AG10803 (cell line): ENCODE data around the gene FMR1NB.

Experiments
- DNase-seq: peaks from one replicate; pipeline ENCODE4 v3.0.0; 2010; ENCODE audit warnings: low read depth
- H3K4me3 ChIP-seq: 2 replicates; pipeline ENCODE4 v1.5.1; 2011; ENCODE audit warnings: mild to moderate bottlenecking, low read length, control low read depth
- TF ChIP-seq, protein P1 (sequence below): conservative IDR thresholded peaks from 2 replicates; pipeline ENCODE4 v1.5.1; 2011; ENCODE audit warnings: mild to moderate bottlenecking, low read length, control low read depth, inconsistent platforms

The FMR1NB gene

DNA sequence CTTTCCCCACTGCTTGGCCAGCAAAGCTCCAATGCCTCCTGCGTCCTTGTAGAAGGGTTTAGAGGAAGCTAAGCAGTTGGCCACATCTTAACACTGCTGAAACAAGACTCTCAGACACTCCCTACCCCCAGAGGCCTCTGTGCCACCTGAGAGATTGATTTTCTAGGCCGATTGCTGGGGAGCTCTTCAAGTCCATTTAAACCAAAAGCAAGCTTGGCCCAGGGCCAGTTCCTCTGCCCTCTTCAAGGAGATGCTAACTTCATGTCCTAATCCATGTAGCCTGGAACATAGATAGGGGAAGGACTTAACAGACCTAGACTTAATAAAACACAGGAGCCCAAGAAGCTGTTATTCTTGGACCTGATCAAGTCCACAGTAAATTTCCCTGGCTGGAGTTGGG, 27.2 kb upstream of the FMR1NB start:
- no peak overlapping the region for H3K4me3 ChIP-seq
- DNase-seq: no peak
- TF ChIP-seq, protein P1, sequence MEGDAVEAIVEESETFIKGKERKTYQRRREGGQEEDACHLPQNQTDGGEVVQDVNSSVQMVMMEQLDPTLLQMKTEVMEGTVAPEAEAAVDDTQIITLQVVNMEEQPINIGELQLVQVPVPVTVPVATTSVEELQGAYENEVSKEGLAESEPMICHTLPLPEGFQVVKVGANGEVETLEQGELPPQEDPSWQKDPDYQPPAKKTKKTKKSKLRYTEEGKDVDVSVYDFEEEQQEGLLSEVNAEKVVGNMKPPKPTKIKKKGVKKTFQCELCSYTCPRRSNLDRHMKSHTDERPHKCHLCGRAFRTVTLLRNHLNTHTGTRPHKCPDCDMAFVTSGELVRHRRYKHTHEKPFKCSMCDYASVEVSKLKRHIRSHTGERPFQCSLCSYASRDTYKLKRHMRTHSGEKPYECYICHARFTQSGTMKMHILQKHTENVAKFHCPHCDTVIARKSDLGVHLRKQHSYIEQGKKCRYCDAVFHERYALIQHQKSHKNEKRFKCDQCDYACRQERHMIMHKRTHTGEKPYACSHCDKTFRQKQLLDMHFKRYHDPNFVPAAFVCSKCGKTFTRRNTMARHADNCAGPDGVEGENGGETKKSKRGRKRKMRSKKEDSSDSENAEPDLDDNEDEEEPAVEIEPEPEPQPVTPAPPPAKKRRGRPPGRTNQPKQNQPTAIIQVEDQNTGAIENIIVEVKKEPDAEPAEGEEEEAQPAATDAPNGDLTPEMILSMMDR: no peak

DNA sequence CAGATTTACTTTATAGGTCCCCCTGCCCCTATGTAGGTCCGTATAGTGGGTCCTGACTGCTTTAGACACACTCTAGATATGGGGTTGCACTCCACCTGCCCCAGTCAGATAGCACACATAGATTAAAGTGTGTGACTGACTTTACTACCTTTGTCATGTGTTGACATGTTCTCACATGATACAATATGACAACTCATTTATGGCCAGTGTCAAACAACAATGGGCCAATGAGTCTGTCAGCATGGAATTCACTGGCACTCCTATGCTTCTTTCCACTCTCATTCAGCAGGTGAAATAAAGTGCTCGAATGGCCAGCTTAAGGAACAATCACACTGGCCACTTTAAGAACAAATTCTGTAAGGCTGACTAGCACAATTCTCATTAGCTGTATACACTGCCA, 23.8 kb upstream of the FMR1NB start:
- no peak overlapping the region for H3K4me3 ChIP-seq
- no peak for DNase-seq
- TF ChIP-seq, protein P1: no peak

DNA sequence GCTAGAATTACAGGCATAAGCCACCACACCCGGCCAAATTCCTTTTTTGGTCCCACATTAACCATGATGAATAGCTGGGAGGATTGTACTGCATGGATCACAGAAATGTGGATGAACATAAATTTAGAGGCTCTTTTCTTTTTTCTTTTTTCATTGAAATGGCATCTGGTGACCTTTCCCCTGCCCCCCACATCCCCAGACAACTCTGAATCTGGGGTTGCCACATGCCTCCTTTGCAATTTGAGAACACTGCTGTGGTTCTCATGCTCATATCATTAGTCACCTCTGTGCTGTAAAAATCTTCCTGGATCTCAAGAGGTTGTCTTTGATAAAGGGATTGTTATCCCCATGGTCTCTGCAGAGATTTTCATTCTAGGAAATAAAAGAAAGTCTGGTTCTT, 22.8 kb upstream of the FMR1NB start:
- H3K4me3 ChIP-seq: no peak overlapping the region
- peak; percentile 82 for DNase-seq
- TF ChIP-seq, protein P1: no peak

DNA sequence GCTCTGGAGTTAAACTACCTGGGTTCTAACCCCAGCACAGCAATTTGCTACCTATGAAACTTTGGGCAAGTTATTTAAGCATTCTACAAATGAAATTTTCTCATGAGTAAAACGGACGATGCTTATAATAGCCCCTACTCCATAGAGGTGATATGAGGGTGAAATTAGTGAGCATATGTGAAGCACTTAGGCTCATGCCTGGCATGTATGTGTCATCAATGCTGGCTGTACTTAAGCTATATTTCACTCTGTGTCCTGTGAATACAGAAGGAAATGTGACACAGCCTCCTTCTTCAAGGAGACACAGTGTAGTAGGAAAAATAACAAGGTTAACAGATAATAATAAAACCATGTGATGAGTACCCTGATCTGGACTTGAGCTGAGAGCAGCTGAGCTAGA, 20.4 kb upstream of the FMR1NB start:
- TF ChIP-seq, protein P1: no peak
- no peak overlapping the region for H3K4me3 ChIP-seq
- DNase-seq: no peak

DNA sequence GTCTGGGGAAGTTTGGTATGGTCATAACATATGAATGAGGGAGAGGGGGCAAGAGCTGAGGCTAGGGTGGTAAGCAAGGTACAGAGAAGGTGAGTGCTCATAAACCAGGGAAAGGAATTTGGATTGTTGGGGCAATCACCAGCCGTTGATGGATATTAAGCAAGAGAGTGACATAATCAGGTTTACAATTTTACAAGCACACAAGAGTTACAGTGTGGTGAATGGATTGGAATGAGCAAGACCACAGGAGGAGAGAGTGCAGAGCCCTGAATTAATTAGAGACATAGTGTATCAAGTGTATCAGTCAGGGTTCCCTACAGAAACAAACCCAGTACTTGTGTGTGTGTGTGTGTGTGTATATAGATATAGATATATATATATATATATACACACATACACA, 18.7 kb upstream of the FMR1NB start:
- TF ChIP-seq, protein P1: no peak
- no peak overlapping the region for H3K4me3 ChIP-seq
- DNase-seq: peak; percentile 49

DNA sequence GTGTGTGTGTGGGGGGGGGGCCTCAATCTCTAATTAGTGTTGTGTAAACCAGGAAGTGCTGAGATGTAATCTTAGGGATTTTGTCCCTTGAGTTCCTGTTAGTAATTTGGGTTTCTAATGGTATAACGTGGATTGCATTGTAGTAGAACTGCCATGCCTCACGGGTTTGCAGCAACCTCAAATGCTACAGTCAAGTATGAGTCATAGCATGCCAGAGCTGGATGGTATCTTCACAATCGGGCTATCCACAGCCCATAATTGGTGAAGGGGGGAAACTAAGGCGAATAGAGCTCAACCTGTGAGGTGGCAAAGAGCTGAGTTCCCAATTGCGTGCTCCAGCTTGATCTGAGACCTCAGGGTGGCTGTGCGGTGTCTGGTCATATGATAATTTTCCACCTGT, 2.2 kb upstream of the FMR1NB start:
- no peak for DNase-seq
- TF ChIP-seq, protein P1: no peak
- no peak overlapping the region for H3K4me3 ChIP-seq

DNA sequence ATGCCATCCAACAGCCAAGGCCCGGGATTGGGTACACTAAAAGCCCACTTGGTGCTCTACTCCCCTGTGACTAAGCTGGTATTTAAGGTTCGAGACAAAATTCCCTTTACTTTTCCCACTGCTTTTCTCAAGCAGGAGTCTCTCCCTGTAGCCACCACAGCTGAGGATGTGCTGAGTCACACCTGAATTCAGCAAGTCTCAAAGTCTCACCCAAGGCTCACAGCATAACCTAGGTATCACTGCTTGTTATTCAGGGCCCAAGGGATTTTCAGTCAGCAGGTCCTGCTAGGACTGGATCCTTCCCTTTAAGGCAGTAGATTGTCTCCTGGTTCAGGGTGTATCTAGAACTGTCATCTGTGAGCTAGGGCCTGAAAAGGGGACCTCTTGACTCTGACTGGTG, 39.2 kb downstream of the FMR1NB start:
- DNase-seq: no peak
- no peak overlapping the region for H3K4me3 ChIP-seq
- TF ChIP-seq, protein P1: no peak
